Activated CD8-positive, alpha-beta memory T cell treated with anti-CD3 and anti-CD28 coated beads, Interleukin-2, amount 50 U/mL, for 1 hour (primary cell): ENCODE measurements around the gene COL4A1.

Source experiments
- DNase-seq: peaks from one replicate; pipeline ENCODE4 v3.0.0-alpha.2; 2020; ENCODE audit errors: extremely low read depth

The COL4A1 gene

GRCh38 chr13:110239280-110240125 is 67.5 kb downstream of the COL4A1 start:
- DNase-seq: no peak

DNA sequence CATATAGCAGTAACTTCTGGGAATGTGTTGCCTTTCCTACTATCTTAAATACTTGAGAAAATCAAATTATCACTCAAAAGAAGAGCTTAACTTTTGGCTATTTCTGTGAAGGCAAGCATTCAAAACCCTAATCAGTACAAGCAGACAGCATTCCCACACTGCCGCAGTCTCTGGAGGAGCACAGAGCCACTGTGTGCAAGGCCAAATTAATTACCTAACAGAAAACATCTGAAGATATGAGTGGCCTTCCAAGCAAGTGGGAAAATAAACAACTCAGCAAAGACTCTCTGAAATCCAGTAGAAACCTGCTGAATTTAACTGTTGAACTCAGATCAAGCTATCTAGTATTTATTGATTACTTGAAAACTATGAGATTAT is 68.2 kb downstream of the COL4A1 start:
- DNase-seq: no peak

GRCh38 chr13:110237875-110238817 is 68.8 kb downstream of the COL4A1 start:
- no peak for DNase-seq

DNA sequence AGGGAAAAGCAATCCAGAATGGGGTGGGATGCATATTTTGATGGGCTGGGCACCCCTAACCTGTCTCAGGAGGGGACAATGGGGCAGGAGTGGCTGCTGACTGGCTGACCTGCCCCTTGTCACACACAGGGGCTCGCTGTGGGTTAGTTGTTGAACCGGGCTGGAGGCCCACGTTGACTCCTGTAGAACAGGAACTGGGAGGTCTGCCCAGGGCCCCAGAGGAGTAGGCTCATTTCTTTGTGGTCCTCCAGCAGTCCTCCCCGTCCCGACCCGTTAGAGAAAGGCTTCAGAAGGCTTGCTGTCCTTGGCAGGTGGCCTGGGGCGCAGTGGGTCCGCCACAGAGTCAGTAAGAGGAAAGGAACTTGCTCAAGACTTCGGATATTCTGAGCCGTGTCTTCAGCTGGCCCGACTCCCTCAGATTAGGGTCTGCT is 70.1 kb downstream of the COL4A1 start:
- no peak for DNase-seq

DNA sequence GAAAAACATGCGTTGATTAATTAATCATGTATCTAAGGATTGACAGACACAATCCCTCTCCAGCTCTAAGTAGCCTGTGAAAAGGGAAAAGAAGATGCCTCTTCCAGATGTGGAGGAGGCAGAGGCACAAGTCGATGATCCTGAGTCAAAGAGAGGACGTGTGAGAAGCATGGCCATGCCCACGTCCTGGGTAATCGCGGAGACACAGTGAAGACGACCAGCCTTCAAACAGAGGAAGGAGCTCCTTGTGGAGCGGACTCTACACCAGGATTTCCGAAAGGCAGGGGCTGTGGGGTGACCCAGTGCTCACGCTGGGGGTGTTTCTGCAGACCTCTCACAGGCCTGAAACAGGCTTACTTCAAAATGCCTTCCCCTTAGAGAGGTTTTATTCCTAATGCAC is 70.5 kb downstream of the COL4A1 start:
- DNase-seq: no peak

DNA sequence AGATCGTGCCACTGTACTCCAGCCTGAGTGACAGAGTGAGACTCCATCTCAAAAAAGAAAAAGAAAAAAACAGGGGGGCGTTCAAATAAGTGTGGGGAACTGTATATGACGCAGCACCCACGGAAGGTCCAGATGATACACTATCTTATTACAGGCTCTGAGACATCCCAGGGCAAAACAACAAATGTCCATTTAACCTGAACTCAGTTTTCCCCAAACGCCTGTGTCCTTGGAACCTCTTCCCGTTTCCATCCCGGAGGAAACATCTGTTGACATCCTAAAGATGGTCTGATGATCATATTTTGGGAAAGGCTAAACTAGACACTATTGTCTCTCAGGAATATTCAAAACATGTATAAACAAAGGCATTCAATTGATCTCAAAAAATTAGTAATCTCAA is 72.4 kb downstream of the COL4A1 start:
- no peak for DNase-seq

DNA sequence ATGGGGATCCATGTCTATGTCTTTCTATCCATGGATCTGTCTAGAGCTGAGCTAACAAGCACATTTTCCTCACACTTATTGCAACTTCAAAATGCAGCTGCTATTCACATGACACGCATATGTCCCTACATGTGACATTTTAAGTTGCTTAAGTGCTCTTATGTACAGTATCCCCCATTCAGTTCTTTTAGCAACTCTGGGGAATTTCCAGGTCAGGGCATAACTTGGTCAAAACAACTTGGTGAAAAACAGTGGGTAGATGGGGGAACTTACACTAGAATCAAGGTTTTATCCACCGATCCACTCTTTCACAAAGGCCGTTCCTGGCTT is 73.0 kb downstream of the COL4A1 start:
- no peak for DNase-seq

- DNase-seq: no peak
Observed at GRCh38 chr13:110233181-110233950, 73.6 kb downstream of the COL4A1 start.

GRCh38 chr13:110232756-110233155 is 74.2 kb downstream of the COL4A1 start:
- DNase-seq: no peak

DNA sequence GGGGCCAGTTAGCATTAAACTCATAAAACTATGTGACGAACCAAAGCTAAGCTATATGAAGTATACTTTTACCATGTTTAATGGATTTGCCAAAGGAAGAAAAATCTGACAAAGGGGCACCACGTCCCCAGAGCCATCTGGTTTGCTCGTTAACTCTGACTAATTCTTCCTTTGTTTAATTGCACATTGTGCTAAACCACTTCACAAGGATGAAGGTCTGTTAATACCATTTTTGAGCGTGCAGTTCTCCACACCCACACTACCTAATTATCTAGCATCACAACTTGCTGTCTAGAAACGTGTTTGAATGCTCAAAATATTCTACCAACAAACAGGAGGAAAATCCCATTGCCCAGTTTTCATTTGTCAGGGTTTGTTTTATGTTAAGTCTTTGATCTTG is 74.8 kb downstream of the COL4A1 start:
- no peak for DNase-seq

DNA sequence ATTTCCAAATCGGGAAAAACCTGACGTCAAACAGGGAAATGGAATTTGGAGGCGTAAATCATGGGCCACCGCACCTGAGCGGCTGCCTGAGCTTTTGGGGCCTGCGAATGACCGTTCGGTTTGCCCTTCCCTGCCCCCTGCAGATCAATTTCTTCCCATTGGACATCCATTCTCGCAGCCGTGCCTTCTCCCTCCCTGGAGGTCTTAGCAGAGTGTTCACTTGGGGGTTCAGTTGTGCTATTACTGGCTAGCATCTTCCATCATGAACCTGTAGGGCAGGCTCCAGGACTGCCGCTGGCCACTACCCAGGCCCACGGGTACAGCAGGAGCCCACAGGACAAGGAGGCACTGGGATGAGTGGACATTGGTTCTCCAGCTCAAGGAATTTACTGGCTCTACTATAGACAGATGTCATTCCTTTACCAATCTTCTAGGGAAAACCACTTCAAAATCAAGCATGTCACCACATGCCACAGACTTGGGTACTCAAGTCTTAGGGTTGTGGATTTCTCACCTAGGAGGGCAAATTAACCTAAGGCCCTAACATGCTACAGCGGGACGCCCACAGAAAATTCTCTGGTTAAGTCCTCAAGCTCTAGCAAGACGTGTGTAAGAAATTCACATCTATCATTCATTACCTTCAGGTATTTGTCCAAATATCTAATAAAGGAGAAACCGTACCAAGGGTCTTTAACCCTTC is 75.5 kb downstream of the COL4A1 start:
- DNase-seq: no peak

GRCh38 chr13:110230661-110231347 is 76.2 kb downstream of the COL4A1 start:
- no peak for DNase-seq

GRCh38 chr13:110229905-110230563 is 76.9 kb downstream of the COL4A1 start:
- no peak for DNase-seq

DNA sequence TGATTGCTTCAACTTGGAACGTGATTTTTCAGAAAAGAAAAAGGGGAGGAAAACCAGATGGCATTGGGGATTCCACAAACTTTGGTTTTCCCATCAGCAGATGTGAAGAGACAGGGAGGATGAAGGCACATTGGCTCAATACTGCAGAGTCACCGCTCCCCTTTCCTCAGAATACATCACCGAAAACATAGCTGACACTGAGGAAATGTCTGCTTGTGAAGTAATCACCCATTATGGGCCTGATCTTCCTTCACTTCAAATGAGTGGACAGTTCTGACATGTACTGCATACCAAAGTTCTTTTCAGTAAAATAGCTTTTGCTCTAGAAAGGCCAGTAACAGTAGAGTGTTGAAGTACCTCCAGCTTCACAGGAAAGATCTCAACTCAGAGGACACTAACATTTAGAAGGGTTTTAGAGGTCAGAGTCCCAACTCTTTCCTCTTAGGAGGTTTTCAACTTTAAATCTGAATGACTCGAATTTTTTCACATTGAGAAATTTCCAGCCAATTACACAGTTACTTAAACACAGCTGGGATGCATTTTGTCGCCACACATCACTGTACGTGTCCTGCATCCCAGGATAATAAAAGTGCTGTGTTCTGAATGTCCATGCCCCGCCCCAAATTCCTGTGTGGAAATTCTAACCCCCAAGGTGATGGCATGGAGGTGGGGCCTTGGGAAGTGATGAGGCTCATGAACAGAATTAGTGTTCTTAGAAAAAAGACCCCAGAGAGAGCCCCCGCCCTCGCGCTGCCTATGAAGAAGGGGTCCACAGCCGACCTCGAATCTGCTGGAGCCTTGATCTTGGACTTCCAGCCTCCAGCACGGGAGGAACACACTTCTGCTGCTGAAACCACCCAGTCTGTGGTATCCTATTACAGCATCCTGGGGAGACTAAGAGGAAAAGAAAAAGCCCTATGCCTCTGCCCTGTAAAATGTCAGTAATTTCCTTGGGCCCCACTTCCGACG is 77.7 kb downstream of the COL4A1 start:
- no peak for DNase-seq

- no peak for DNase-seq
Observed at GRCh38 chr13:110227864-110228643, 78.9 kb downstream of the COL4A1 start.

GRCh38 chr13:110227416-110227815 is 79.5 kb downstream of the COL4A1 start:
- DNase-seq: no peak

- DNase-seq: no peak
Observed at GRCh38 chr13:110225609-110226574, 81.1 kb downstream of the COL4A1 start.
